HCT116 (cell line): Measurements from ENCODE around the gene AFAP1. TPM values are rescaled to one million over a fixed set of nuclear protein-coding genes. Genes with fewer than 3 reads are reported as not detected.

Experiments used
- ATAC-seq: fragments of 200-7000 bp; cut with Tn5 transposase; 2 replicates; pipeline ENCODE4 v1.9.1; 2020; ENCODE audit warnings: mild to moderate bottlenecking, moderate library complexity
- BruUV-seq: library from RNA; stranded (reverse); fragments of 400-500 nt; replicated peaks from 2 replicates; lab custom pipeline; 2021; lab: Mats Ljungman, UMichigan
- CTCF ChIA-PET: fragments of 300-600 bp; sonication (Branson Sonifier 250); formaldehyde crosslinking; loops from one replicate; lab custom pipeline; 2021; ENCODE audit warnings: antibody characterized with exemption; lab: Charles Lee
- POLR2A ChIA-PET: fragments of 300-600, 350-600 bp; sonication (Branson Sonifier 250); formaldehyde crosslinking; loops from one replicate; lab custom pipeline; 2021; ENCODE audit warnings: antibody characterized with exemption; lab: Charles Lee
- RAD21 ChIA-PET, 2 experiments: fragments of 300-600 bp; sonication (Branson Sonifier 250); formaldehyde crosslinking; loops; one replicate each; lab custom pipeline; 2023; ENCODE audit warnings: low total read pairs in 2 of 2; ENCODE audit not compliant: uncharacterized antibody in 2 of 2, unreplicated experiment in 2 of 2, low non-redundant PET in 1 of 2; lab: Charles Lee
- DNase-seq: peaks from one replicate; pipeline ENCODE4 v3.0.0-alpha.2; 2010; ENCODE audit warnings: low read depth, low spot score
- H2AFZ ChIP-seq: fragments of 200-600 bp; shearing (Covaris generic), sonication (generic); 2 replicates; pipeline ENCODE4 v1.6.1; 2017; ENCODE audit warnings: low read depth, mixed run types, mixed read lengths, antibody characterized with exemption, low read length; ENCODE audit not compliant: poor library complexity, severe bottlenecking
- H3K27ac ChIP-seq: 2 replicates; pipeline ENCODE4 v1.5.1; 2012; ENCODE audit warnings: low read depth, low read length
- H3K27me3 ChIP-seq: fragments of 200-600 bp; sonication (generic); 2 replicates; pipeline ENCODE4 v1.6.1; 2016; ENCODE audit warnings: mixed run types, low read length, mixed read lengths; ENCODE audit not compliant: insufficient read depth
- H3K36me3 ChIP-seq, 2 experiments: fragments of 200-500 bp in 1 of 2; fragments of 200-600 bp in 1 of 2; sonication (Bioruptor generic) in 1 of 2; sonication (generic) in 1 of 2; 2 replicates each; pipeline versions ENCODE4 v1.5.1 to v1.6.1; 2014 to 2016; ENCODE audit warnings: low read length in 2 of 2, inconsistent platforms in 1 of 2, mixed read lengths in 1 of 2, mixed run types in 1 of 2; ENCODE audit not compliant: insufficient read depth in 2 of 2, control insufficient read depth in 1 of 2
- H3K4me1 ChIP-seq, 2 experiments: fragments of 200-600 bp in 1 of 2; sonication (generic) in 1 of 2; 2 replicates each; pipeline versions ENCODE4 v1.5.1 to v1.6.1; 2012 to 2017; ENCODE audit warnings: low read length in 2 of 2, inconsistent platforms in 1 of 2, mild to moderate bottlenecking in 1 of 2, mixed read lengths in 1 of 2, mixed run types in 1 of 2, moderate library complexity in 1 of 2; ENCODE audit not compliant: insufficient read depth in 2 of 2, control insufficient read depth in 1 of 2
- H3K4me2 ChIP-seq: fragments of 200-600 bp; sonication (generic); 2 replicates; pipeline ENCODE4 v1.6.1; 2017; ENCODE audit warnings: mixed run types, low read length, mixed read lengths
- H3K4me3 ChIP-seq, 2 experiments: fragments of 200-600 bp in 1 of 2; sonication (generic) in 1 of 2; replicated peaks in 1 of 2; 2 replicates each; pipeline ENCODE4 v1.5.1; 2011 to 2016; ENCODE audit warnings: low read length in 2 of 2, control low read depth in 1 of 2, low read depth in 1 of 2, mild to moderate bottlenecking in 1 of 2, mixed read lengths in 1 of 2, mixed run types in 1 of 2
- H3K79me2 ChIP-seq: fragments of 200-600 bp; sonication (generic); 2 replicates; pipeline ENCODE4 v1.6.1; 2017; ENCODE audit warnings: mild to moderate bottlenecking, mixed run types, low read length, moderate library complexity, mixed read lengths; ENCODE audit not compliant: insufficient read depth
- H3K9ac ChIP-seq: fragments of 200-600 bp; sonication (generic); 2 replicates; pipeline ENCODE4 v1.6.1; 2016; ENCODE audit warnings: low read length, mixed read lengths
- H3K9me2 ChIP-seq: fragments of 200-600 bp; sonication (generic), shearing (Covaris generic); 2 replicates; pipeline ENCODE4 v1.6.1; 2017; ENCODE audit warnings: mixed run types, mild to moderate bottlenecking, moderate library complexity; ENCODE audit not compliant: insufficient read depth
- H3K9me3 ChIP-seq, 2 experiments: fragments of 200-500 bp in 1 of 2; fragments of 200-600 bp in 1 of 2; sonication (Bioruptor generic) in 1 of 2; sonication (generic) in 1 of 2; 2 replicates each; pipeline ENCODE4 v1.6.1; 2014 to 2017; ENCODE audit warnings: low read length in 2 of 2, mixed read lengths in 2 of 2, inconsistent platforms in 1 of 2, low read depth in 1 of 2, mild to moderate bottlenecking in 1 of 2, mixed run types in 1 of 2, moderate library complexity in 1 of 2; ENCODE audit not compliant: control insufficient read depth in 1 of 2, insufficient read depth in 1 of 2
- H4K20me1 ChIP-seq: fragments of 200-600 bp; sonication (generic), shearing (Covaris generic); 2 replicates; pipeline ENCODE4 v1.6.1; 2017; ENCODE audit warnings: mixed run types, mild to moderate bottlenecking, moderate library complexity; ENCODE audit not compliant: insufficient read depth
- CBX3 ChIP-seq: IDR thresholded peaks from 2 replicates; pipeline ENCODE4 v1.6.1; 2012; ENCODE audit warnings: low read depth
- ELF1 ChIP-seq: IDR thresholded peaks from 2 replicates; pipeline ENCODE4 v1.6.1; 2012; ENCODE audit warnings: low read depth, borderline replicate concordance
- EZH2 ChIP-seq: fragments of 200-600 bp; sonication (generic); IDR thresholded peaks from 2 replicates; pipeline ENCODE4 v1.6.1; 2017; ENCODE audit warnings: antibody characterized with exemption, mixed run types
- JUND ChIP-seq: IDR thresholded peaks from 2 replicates; pipeline ENCODE4 v1.6.1; 2012
- MAX ChIP-seq: IDR thresholded peaks from 2 replicates; pipeline ENCODE4 v1.6.1; 2012
- POLR2AphosphoS5 ChIP-seq: IDR thresholded peaks from 2 replicates; pipeline ENCODE4 v1.6.1; 2011; ENCODE audit warnings: mild to moderate bottlenecking, low read depth, low read length, moderate library complexity
- RAD21 ChIP-seq: IDR thresholded peaks from 2 replicates; pipeline ENCODE4 v1.6.1; 2012; ENCODE audit warnings: low read depth, mild to moderate bottlenecking
- SIN3A ChIP-seq: IDR thresholded peaks from 2 replicates; pipeline ENCODE4 v1.6.1; 2012; ENCODE audit warnings: low read depth
- SP1 ChIP-seq: IDR thresholded peaks from 2 replicates; pipeline ENCODE4 v1.6.1; 2012; ENCODE audit warnings: low read depth
- SRF ChIP-seq: IDR thresholded peaks from 2 replicates; pipeline ENCODE4 v1.6.1; 2012; ENCODE audit warnings: low read depth
- TCF7L2 ChIP-seq: IDR thresholded peaks from 2 replicates; pipeline ENCODE4 v1.7.0; 2011; ENCODE audit warnings: borderline replicate concordance, inconsistent platforms; ENCODE audit not compliant: insufficient read depth, insufficient read length; ENCODE audit errors: extremely low read depth
- YY1 ChIP-seq: IDR thresholded peaks from 2 replicates; pipeline ENCODE4 v1.6.1; 2011; ENCODE audit warnings: low read length, low read depth, moderate library complexity, mild to moderate bottlenecking; ENCODE audit not compliant: insufficient replicate concordance; ENCODE audit errors: extremely low read depth
- ZFX ChIP-seq: fragments of 450-650 bp; IDR thresholded peaks from 2 replicates; pipeline ENCODE4 v1.6.1; 2017
- ZNF274 ChIP-seq: fragments of 200-500 bp; sonication (Bioruptor generic); IDR thresholded peaks from 2 replicates; pipeline ENCODE4 v1.6.1; 2014; ENCODE audit warnings: mild to moderate bottlenecking, low read depth, low read length, inconsistent platforms
- intact Hi-C: fragments of 100-400 bp; cut with micrococcal nuclease; formaldehyde crosslinking; loops from 2 replicates; pipeline ENCODE4 v1.10.0; 2022
- total RNA-seq: library from RNA; stranded (reverse); gene quantifications from one replicate; pipeline ENCODE4 v1.2.1, GENCODE V29; 2021; ENCODE audit not compliant: unreplicated experiment
- TF ChIP-seq, protein P1 (sequence below): IDR thresholded peaks from 2 replicates; pipeline ENCODE4 v1.6.1; 2012; ENCODE audit warnings: low read depth
- TF ChIP-seq, protein P2 (sequence below), 3 experiments: fragments of 200-600 bp in 1 of 3; sonication (generic) in 1 of 3; IDR thresholded peaks in 2 of 3; conservative IDR thresholded peaks in 1 of 3; 2 replicates each; pipeline ENCODE4 v1.5.1; 2012 to 2017; ENCODE audit warnings: low read depth in 2 of 3, low read length in 2 of 3, antibody characterized with exemption in 1 of 3, borderline replicate concordance in 1 of 3, control low read depth in 1 of 3, mild to moderate bottlenecking in 1 of 3, mixed read lengths in 1 of 3, mixed run types in 1 of 3, moderate library complexity in 1 of 3; ENCODE audit not compliant: insufficient read depth in 1 of 3

AFAP1 gene
- total RNA-seq, 1 experiment from 2014 or later: 19.4 TPM

DNA sequence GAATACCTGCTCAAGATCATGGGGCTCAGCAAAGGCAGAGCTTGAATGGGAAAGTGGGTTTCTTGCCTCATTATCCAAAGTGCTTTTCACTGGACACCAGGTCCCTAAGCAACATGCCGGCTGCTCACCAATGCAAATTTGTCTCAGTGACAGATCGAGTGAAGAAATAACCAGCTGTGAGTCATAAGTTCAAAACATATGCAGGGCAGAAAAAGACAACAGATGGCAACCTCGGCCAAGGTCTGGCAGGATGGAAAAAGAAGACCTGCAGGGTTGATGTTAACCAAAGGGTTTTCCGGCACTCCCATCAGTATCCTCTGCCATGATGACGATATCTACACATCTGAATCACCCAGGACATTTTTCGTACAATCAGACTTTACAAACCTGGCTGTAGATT is 124.1 kb downstream of the AFAP1 start:
- no peaks in the 10 kb centered on the region for H3K9me3 ChIP-seq
- no peaks in the 10 kb centered on the region for H3K27me3 ChIP-seq
- no peaks in the 10 kb centered on the region for H3K79me2 ChIP-seq
- ChIA-PET POLR2A (no interaction called here), RAD21 (no interaction called here), CTCF (no interaction called here)
- H3K4me2 ChIP-seq: no peak overlapping the region
- H3K36me3 ChIP-seq: peaks cover 4 to 7% of the 10 kb centered on the region in 2 experiments; a peak in 2 of 4 replicates
- H3K9me2 ChIP-seq: no peaks in the 10 kb centered on the region
- BruUV-seq: no TSS peak
- H4K20me1 ChIP-seq: no peaks in the 10 kb centered on the region
- no peak overlapping the region for H3K4me3 ChIP-seq
- no peaks in the 10 kb centered on the region for H3K4me1 ChIP-seq
- no peak overlapping the region for H3K9ac ChIP-seq
- no peak overlapping the region for H3K27ac ChIP-seq
- no peak overlapping the region for H2AFZ ChIP-seq
- TF ChIP-seq MAX (no peak), SIN3A (no peak), SP1 (no peak), SRF (no peak), ZFX (no peak)
- intact Hi-C loops: no loop called here
- ATAC-seq (no peak), DNase-seq (no peak)

- POLR2A ChIA-PET: interaction anchor here (1.5 kb wide), 1 partner anchor 12 kb away, joined by 3 read pairs; no protein-coding TSS in a partner anchor
- BruUV-seq: no TSS peak
- Histone ChIP-seq H3K9me3 (no peaks in the 10 kb centered on the region), H3K4me2 (no peak overlapping the region), H2AFZ (no peak overlapping the region), H3K9ac (no peak overlapping the region), H3K4me1 (no peaks in the 10 kb centered on the region), H3K27ac (no peak overlapping the region), H3K27me3 (no peaks in the 10 kb centered on the region), H3K4me3 (no peak overlapping the region), H3K79me2 (no peaks in the 10 kb centered on the region), H4K20me1 (no peaks in the 10 kb centered on the region), H3K36me3 (peaks cover 4 to 7% of the 10 kb centered on the region in 2 experiments; a peak in 2 of 4 replicates), H3K9me2 (no peaks in the 10 kb centered on the region)
- CTCF ChIA-PET: no interaction called here
- no peak for DNase-seq
- RAD21 ChIA-PET: no interaction called here
- no peak for ATAC-seq
- intact Hi-C loops: no loop called here
- TF ChIP-seq ELF1 (no peak), TCF7L2 (no peak), MAX (no peak), JUND (no peak), ZNF274 (no peak), POLR2AphosphoS5 (no peak), YY1 (no peak), CBX3 (no peak), RAD21 (no peak), EZH2 (no peak)
- TF ChIP-seq, protein P1, sequence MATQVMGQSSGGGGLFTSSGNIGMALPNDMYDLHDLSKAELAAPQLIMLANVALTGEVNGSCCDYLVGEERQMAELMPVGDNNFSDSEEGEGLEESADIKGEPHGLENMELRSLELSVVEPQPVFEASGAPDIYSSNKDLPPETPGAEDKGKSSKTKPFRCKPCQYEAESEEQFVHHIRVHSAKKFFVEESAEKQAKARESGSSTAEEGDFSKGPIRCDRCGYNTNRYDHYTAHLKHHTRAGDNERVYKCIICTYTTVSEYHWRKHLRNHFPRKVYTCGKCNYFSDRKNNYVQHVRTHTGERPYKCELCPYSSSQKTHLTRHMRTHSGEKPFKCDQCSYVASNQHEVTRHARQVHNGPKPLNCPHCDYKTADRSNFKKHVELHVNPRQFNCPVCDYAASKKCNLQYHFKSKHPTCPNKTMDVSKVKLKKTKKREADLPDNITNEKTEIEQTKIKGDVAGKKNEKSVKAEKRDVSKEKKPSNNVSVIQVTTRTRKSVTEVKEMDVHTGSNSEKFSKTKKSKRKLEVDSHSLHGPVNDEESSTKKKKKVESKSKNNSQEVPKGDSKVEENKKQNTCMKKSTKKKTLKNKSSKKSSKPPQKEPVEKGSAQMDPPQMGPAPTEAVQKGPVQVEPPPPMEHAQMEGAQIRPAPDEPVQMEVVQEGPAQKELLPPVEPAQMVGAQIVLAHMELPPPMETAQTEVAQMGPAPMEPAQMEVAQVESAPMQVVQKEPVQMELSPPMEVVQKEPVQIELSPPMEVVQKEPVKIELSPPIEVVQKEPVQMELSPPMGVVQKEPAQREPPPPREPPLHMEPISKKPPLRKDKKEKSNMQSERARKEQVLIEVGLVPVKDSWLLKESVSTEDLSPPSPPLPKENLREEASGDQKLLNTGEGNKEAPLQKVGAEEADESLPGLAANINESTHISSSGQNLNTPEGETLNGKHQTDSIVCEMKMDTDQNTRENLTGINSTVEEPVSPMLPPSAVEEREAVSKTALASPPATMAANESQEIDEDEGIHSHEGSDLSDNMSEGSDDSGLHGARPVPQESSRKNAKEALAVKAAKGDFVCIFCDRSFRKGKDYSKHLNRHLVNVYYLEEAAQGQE: no peak
- TF ChIP-seq, protein P2, sequence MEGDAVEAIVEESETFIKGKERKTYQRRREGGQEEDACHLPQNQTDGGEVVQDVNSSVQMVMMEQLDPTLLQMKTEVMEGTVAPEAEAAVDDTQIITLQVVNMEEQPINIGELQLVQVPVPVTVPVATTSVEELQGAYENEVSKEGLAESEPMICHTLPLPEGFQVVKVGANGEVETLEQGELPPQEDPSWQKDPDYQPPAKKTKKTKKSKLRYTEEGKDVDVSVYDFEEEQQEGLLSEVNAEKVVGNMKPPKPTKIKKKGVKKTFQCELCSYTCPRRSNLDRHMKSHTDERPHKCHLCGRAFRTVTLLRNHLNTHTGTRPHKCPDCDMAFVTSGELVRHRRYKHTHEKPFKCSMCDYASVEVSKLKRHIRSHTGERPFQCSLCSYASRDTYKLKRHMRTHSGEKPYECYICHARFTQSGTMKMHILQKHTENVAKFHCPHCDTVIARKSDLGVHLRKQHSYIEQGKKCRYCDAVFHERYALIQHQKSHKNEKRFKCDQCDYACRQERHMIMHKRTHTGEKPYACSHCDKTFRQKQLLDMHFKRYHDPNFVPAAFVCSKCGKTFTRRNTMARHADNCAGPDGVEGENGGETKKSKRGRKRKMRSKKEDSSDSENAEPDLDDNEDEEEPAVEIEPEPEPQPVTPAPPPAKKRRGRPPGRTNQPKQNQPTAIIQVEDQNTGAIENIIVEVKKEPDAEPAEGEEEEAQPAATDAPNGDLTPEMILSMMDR (IDR thresholded peaks at IDR 0.05 in 2 of 3, conservative IDR thresholded peaks at IDR 0.05 in 1 of 3; ENCODE audit: borderline replicate concordance in 1 of 3, insufficient read depth in 1 of 3, low read depth in 2 of 3, low read length in 2 of 3): no peak
- TF ChIP-seq, all 23 proteins: peak for 0
These were observed 125.2 kb downstream of the AFAP1 start for GRCh38 chr4:7814451-7814850.
